Measurements from ENCODE around the gene DNAJA4.
A peak's percentile ranks its signal among the peaks of the same experiment; 100 is the strongest.

Gene DNAJA4

DNA sequence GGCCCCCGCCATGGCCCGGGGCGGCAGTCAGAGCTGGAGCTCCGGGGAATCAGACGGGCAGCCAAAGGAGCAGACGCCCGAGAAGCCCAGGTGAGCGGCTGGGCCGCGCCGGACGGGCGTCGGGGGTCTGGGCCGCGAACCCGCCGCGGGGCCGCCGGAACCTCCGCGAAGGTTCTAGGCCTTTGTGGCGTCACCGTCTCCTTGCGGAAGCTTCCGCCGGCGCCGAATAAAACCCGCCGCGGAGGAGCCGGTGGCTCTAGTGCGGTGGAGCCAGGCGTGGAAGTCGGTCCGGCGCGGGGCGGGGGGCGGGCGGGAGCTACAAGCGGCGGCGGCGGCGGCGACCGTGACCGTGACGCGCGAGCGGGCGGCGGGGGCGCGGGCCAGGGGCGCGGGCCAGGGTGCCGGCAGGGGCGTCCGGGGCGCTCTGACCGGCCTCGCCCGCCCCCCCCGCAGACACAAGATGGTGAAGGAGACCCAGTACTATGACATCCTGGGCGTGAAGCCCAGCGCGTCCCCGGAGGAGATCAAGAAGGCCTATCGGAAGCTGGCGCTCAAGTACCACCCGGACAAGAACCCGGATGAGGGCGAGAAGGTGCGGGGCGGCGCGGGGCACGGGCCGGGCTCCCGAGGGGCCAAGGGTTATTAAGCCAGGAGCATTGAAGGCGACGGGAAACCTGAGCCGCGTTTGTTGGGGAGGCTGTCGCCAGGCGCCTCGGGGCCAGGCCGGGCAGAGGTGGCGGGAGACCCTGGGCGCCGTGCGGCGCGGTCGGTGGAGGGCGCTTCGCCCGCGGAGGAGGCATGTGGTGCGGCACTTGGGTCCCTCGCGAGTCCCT lies at the start of gene DNAJA4:
Gene DNAJA4, plus strand, starts transcription at position 259 of the 833 bp plus-strand sequence. Its CDS starts 202 bp downstream, at position 461.
- peak; percentile 12 for DNase-seq (ENCODE audit: low read depth)
- Histone ChIP-seq H3K4me1 (ENCODE audit: control insufficient read depth, insufficient read depth, low read length) (peaks cover 8% of the 10 kb centered on the region), H3K4me3 (ENCODE audit: low read length) (peak within 1 kb of the TSS; percentile 82), H3K9me3 (ENCODE audit: control insufficient read depth, low read length) (no peaks in the 10 kb centered on the region), H3K9ac (ENCODE audit: low read length) (peak within 1 kb of the TSS; percentile 75), H3K27me3 (replicated peaks; ENCODE audit: control insufficient read depth, insufficient read depth, low read length) (peaks cover 4% of the 10 kb centered on the region), H3K36me3 (ENCODE audit: control insufficient read depth, insufficient read depth, low read length, severe bottlenecking) (no peaks in the 10 kb centered on the region)

DNA sequence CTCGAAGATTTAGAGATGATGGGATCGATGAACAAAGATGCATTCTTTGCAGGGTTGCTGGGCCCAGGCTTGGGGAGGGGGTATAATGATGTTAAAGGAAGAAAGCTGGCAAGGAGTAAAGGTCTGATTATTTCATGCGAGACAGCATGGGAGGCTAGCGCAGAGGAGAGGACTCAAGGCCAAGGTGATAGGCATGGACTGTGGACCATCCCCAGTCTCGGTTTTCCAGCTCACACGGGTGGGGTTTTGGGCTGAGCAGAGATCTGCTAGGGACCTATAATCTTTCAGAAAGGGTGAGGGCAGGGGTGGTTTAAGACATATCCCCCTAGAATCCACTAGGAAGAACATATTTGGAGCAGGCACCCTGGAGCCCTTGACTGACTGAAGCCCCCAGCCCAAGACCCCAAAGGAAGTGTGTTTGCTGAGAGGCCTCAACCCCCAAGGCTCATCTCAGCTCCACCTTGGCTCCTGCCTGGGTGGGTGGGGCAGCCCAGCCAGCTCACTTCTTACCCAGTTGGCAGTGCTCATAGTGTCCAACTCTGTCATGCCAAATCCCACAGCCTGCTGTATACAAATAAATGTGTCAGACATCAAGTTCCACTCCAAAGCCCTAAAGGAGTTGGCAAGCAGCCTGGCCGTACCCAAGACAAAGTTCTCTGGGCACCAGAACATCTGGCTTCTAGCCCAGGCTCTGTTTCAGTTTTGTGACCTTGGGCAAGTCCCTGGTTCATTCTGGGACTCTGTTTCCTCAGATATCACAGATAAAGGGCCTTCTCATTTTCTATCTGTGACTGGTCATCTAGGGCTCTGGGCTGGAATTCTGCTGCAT lies 47.9 kb upstream of the DNAJA4 start:
- peaks cover 11% of the 10 kb centered on the region for H3K27me3 ChIP-seq (replicated peaks; ENCODE audit: control insufficient read depth, insufficient read depth, low read length)
- no peaks in the 10 kb centered on the region for H3K9me3 ChIP-seq (ENCODE audit: control insufficient read depth, low read length)
- DNase-seq (ENCODE audit: low read depth) = peak; percentile 50
- H3K4me1 ChIP-seq (ENCODE audit: control insufficient read depth, insufficient read depth, low read length) = peaks cover 46% of the 10 kb centered on the region
- peak overlapping the region; percentile 50 for H3K9ac ChIP-seq (ENCODE audit: low read length)
- H3K36me3 ChIP-seq (ENCODE audit: control insufficient read depth, insufficient read depth, low read length, severe bottlenecking) = no peaks in the 10 kb centered on the region
- no peak overlapping the region for H3K4me3 ChIP-seq (ENCODE audit: low read length)

DNA sequence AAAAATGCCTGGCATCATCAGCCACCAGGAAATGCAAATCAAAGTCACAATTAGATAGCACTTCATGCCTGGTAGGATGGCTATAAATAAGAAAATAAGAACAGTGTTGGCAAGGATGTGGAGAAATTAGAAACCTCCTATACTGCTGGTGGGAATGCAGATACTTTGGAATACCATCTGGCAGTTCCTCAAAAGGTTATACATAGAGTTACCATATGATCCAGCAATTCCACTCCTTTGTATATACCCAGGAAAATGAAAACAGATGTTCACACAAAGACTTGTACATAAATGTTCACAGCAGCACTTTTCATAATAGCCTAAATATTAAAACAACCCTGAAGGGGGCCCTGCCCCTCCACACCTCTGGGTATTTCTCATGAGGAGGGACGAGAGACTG lies 43.6 kb upstream of the DNAJA4 start:
- H3K4me3 ChIP-seq (ENCODE audit: low read length) = no peak overlapping the region
- peaks cover 8% of the 10 kb centered on the region for H3K27me3 ChIP-seq (replicated peaks; ENCODE audit: control insufficient read depth, insufficient read depth, low read length)
- DNase-seq (ENCODE audit: low read depth) = no peak
- H3K9me3 ChIP-seq (ENCODE audit: control insufficient read depth, low read length) = peaks cover 3% of the 10 kb centered on the region
- no peak overlapping the region for H3K9ac ChIP-seq (ENCODE audit: low read length)
- H3K4me1 ChIP-seq (ENCODE audit: control insufficient read depth, insufficient read depth, low read length) = peaks cover 16% of the 10 kb centered on the region
- H3K36me3 ChIP-seq (ENCODE audit: control insufficient read depth, insufficient read depth, low read length, severe bottlenecking) = no peaks in the 10 kb centered on the region

DNA sequence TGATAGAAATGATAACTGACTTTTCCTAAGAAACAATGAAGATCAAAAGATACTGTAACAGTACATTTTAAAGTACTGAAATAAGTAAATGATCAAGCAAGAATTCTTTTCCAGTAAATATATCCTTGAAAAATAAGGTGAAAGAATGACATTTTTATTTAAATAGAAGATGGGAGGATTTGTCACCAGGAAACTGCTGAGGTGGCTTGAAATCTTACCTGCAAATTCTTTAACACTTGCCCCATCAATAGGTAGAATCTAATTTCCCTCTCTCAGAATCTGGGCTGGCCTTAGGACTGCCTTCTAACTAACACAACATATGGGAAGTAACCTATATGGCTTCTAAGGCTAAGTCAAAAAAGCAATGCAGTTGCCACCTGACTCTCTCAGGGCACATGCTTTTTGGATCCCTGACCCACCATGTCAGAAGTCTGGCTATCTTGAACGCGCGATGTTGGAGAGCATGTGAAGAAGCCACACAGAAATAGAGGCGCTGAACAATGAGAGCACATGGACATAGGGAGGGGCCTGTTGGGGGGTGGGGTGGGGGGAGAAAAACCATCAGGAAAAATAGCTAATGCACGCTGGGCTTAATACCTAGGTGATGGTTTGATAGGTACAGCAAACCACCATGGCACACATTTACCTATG lies 41.5 kb upstream of the DNAJA4 start:
- no peak for DNase-seq (ENCODE audit: low read depth)
- Histone ChIP-seq H3K36me3 (ENCODE audit: control insufficient read depth, insufficient read depth, low read length, severe bottlenecking) (no peaks in the 10 kb centered on the region), H3K4me3 (ENCODE audit: low read length) (no peak overlapping the region), H3K27me3 (replicated peaks; ENCODE audit: control insufficient read depth, insufficient read depth, low read length) (peaks cover 11% of the 10 kb centered on the region), H3K9me3 (ENCODE audit: control insufficient read depth, low read length) (peaks cover 3% of the 10 kb centered on the region), H3K4me1 (ENCODE audit: control insufficient read depth, insufficient read depth, low read length) (no peaks in the 10 kb centered on the region), H3K9ac (ENCODE audit: low read length) (no peak overlapping the region)

DNA sequence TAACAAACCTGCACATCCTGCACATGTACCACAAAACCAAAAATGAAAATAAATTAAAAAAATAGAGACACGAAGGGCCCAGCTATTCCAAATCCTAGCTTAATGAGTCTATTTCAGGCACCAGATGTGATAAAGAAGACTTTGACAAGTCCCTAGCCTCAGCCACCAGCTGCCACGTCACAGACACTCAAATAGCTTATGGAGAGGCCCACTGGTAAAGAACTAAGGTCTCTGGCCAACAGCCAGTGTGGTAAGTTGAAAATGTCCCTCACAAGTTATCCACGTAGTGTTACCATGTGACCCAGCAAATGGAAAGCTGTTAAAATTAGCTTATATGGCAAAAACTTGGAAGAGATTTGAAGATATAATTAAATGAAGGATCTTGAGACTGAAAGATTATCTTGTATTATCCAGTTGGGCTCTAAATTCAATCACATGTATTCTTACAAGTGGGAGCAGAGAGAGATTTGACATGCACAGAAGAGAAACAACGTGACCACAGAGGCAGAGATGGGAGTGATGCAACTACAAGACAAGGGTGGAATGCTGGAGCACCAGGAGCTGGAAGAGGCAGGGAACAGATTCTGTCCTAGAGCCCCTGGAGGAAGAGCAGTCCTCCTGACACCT lies 40.9 kb upstream of the DNAJA4 start:
- Histone ChIP-seq H3K9ac (ENCODE audit: low read length) (no peak overlapping the region), H3K27me3 (replicated peaks; ENCODE audit: control insufficient read depth, insufficient read depth, low read length) (peaks cover 14% of the 10 kb centered on the region), H3K4me1 (ENCODE audit: control insufficient read depth, insufficient read depth, low read length) (no peaks in the 10 kb centered on the region), H3K36me3 (ENCODE audit: control insufficient read depth, insufficient read depth, low read length, severe bottlenecking) (no peaks in the 10 kb centered on the region), H3K9me3 (ENCODE audit: control insufficient read depth, low read length) (peaks cover 3% of the 10 kb centered on the region), H3K4me3 (ENCODE audit: low read length) (no peak overlapping the region)
- DNase-seq (ENCODE audit: low read depth) = peak; percentile 38

- H3K27me3 ChIP-seq (replicated peaks; ENCODE audit: control insufficient read depth, insufficient read depth, low read length) = peaks cover 14% of the 10 kb centered on the region
- DNase-seq (ENCODE audit: low read depth) = no peak
- no peaks in the 10 kb centered on the region for H3K36me3 ChIP-seq (ENCODE audit: control insufficient read depth, insufficient read depth, low read length, severe bottlenecking)
- no peak overlapping the region for H3K4me3 ChIP-seq (ENCODE audit: low read length)
- peaks cover 3% of the 10 kb centered on the region for H3K9me3 ChIP-seq (ENCODE audit: control insufficient read depth, low read length)
- H3K4me1 ChIP-seq (ENCODE audit: control insufficient read depth, insufficient read depth, low read length) = no peaks in the 10 kb centered on the region
- no peak overlapping the region for H3K9ac ChIP-seq (ENCODE audit: low read length)
Measured at GRCh38 chr15:78224023-78224411, 40.3 kb upstream of the DNAJA4 start.

GRCh38 chr15:78225783-78226541 lies 38.4 kb upstream of the DNAJA4 start:
- Histone ChIP-seq H3K36me3 (ENCODE audit: control insufficient read depth, insufficient read depth, low read length, severe bottlenecking) (no peaks in the 10 kb centered on the region), H3K4me1 (ENCODE audit: control insufficient read depth, insufficient read depth, low read length) (no peaks in the 10 kb centered on the region), H3K4me3 (ENCODE audit: low read length) (no peak overlapping the region), H3K27me3 (replicated peaks; ENCODE audit: control insufficient read depth, insufficient read depth, low read length) (peaks cover 24% of the 10 kb centered on the region), H3K9me3 (ENCODE audit: control insufficient read depth, low read length) (peaks cover 3% of the 10 kb centered on the region), H3K9ac (ENCODE audit: low read length) (no peak overlapping the region)
- DNase-seq (ENCODE audit: low read depth) = no peak

- Histone ChIP-seq H3K4me3 (ENCODE audit: low read length) (no peak overlapping the region), H3K4me1 (ENCODE audit: control insufficient read depth, insufficient read depth, low read length) (no peaks in the 10 kb centered on the region), H3K36me3 (ENCODE audit: control insufficient read depth, insufficient read depth, low read length, severe bottlenecking) (no peaks in the 10 kb centered on the region), H3K9me3 (ENCODE audit: control insufficient read depth, low read length) (peaks cover 3% of the 10 kb centered on the region), H3K9ac (ENCODE audit: low read length) (no peak overlapping the region), H3K27me3 (replicated peaks; ENCODE audit: control insufficient read depth, insufficient read depth, low read length) (peaks cover 40% of the 10 kb centered on the region)
- DNase-seq (ENCODE audit: low read depth) = no peak
Measured at GRCh38 chr15:78228356-78228996, 35.9 kb upstream of the DNAJA4 start.

- peaks cover 3% of the 10 kb centered on the region for H3K9me3 ChIP-seq (ENCODE audit: control insufficient read depth, low read length)
- peaks cover 51% of the 10 kb centered on the region for H3K27me3 ChIP-seq (replicated peaks; ENCODE audit: control insufficient read depth, insufficient read depth, low read length)
- H3K4me3 ChIP-seq (ENCODE audit: low read length) = no peak overlapping the region
- DNase-seq (ENCODE audit: low read depth) = no peak
- no peaks in the 10 kb centered on the region for H3K4me1 ChIP-seq (ENCODE audit: control insufficient read depth, insufficient read depth, low read length)
- no peak overlapping the region for H3K9ac ChIP-seq (ENCODE audit: low read length)
- no peaks in the 10 kb centered on the region for H3K36me3 ChIP-seq (ENCODE audit: control insufficient read depth, insufficient read depth, low read length, severe bottlenecking)
Measured at GRCh38 chr15:78229431-78230406, 34.6 kb upstream of the DNAJA4 start.

Measured in adipocyte (in vitro differentiated cells).